Mesendoderm (in vitro differentiated cells): ENCODE results near the gene FGL2. TPM values are rescaled to one million over a fixed set of nuclear protein-coding genes. Genes with fewer than 3 reads are reported as not detected.

Experiments
- DNase-seq: peaks from one replicate; pipeline ENCODE4 v3.0.0; 2013
- H2AK5ac ChIP-seq: 2 replicates; pipeline ENCODE4 v1.6.1; 2013; ENCODE audit warnings: low read length, inconsistent platforms
- H2BK120ac ChIP-seq: 2 replicates; pipeline ENCODE4 v1.6.1; 2013; ENCODE audit warnings: low read depth, mild to moderate bottlenecking, low read length, moderate library complexity, mixed read lengths
- H2BK15ac ChIP-seq: replicated peaks from 2 replicates; pipeline ENCODE4 v1.6.1; 2013; ENCODE audit warnings: low read depth, mild to moderate bottlenecking, moderate library complexity
- H2BK5ac ChIP-seq: 2 replicates; pipeline ENCODE4 v1.6.1; 2013; ENCODE audit warnings: low read length, inconsistent platforms
- H3K18ac ChIP-seq: 2 replicates; pipeline ENCODE4 v1.6.1; 2013; ENCODE audit warnings: mild to moderate bottlenecking, low read length, mixed read lengths
- H3K23ac ChIP-seq: one replicate; pipeline ENCODE4 v1.6.1; 2013; ENCODE audit warnings: low read length
- H3K27ac ChIP-seq: 2 replicates; pipeline ENCODE4 v1.5.1; 2013; ENCODE audit warnings: low read depth, mild to moderate bottlenecking, inconsistent platforms, low read length, moderate library complexity
- H3K27me3 ChIP-seq: 2 replicates; pipeline ENCODE4 v1.6.1; 2013; ENCODE audit warnings: low read length, control low read depth, mild to moderate bottlenecking, inconsistent platforms; ENCODE audit not compliant: insufficient read depth, poor library complexity
- H3K36me3 ChIP-seq: 2 replicates; pipeline ENCODE4 v1.6.1; 2013; ENCODE audit warnings: low read length, inconsistent platforms; ENCODE audit not compliant: control insufficient read depth, insufficient read depth
- H3K4ac ChIP-seq: one replicate; pipeline ENCODE4 v1.6.1; 2013; ENCODE audit warnings: low read depth, mild to moderate bottlenecking, low read length, moderate library complexity
- H3K4me1 ChIP-seq: 2 replicates; pipeline ENCODE4 v1.6.1; 2013; ENCODE audit warnings: low read depth, low read length, inconsistent platforms; ENCODE audit not compliant: control insufficient read depth
- H3K4me2 ChIP-seq: 2 replicates; pipeline ENCODE4 v1.6.1; 2013; ENCODE audit warnings: low read length
- H3K4me3 ChIP-seq: 2 replicates; pipeline ENCODE4 v1.5.1; 2013; ENCODE audit warnings: mild to moderate bottlenecking, low read length
- H3K56ac ChIP-seq: one replicate; pipeline ENCODE4 v1.6.1; 2013; ENCODE audit warnings: low read length
- H3K79me1 ChIP-seq: 2 replicates; pipeline ENCODE4 v1.6.1; 2013; ENCODE audit warnings: low read length, inconsistent platforms
- H3K79me2 ChIP-seq: 2 replicates; pipeline ENCODE4 v1.6.1; 2013; ENCODE audit warnings: mild to moderate bottlenecking, low read length; ENCODE audit not compliant: control insufficient read depth, insufficient read depth
- H3K9ac ChIP-seq: 2 replicates; pipeline ENCODE4 v1.6.1; 2013; ENCODE audit warnings: low read length, inconsistent platforms
- H4K5ac ChIP-seq: one replicate; pipeline ENCODE4 v1.6.1; 2013; ENCODE audit warnings: low read length
- H4K8ac ChIP-seq: one replicate; pipeline ENCODE4 v1.6.1; 2013; ENCODE audit warnings: low read depth, mild to moderate bottlenecking, control low read depth, low read length, moderate library complexity
- WGBS: extraction: QIAGEN DNeasy Blood & Tissue Kit; methylation state at CpG from one replicate; pipeline ENCODE4 v1.1.7; 2013; ENCODE audit warnings: low lambda C conversion rate, missing lambda C conversion rate; ENCODE audit not compliant: insufficient coverage; ENCODE audit errors: extremely low coverage; 5-methylcytosine and 5-hydroxymethylcytosine counted together
- polyA plus RNA-seq, 2 experiments: library from polyadenylated mRNA; stranded (reverse); fragments of 200-250 nt; gene quantifications; one replicate each; pipeline ENCODE4 v1.2.3, GENCODE V29; 2013

Gene FGL2, protein sequence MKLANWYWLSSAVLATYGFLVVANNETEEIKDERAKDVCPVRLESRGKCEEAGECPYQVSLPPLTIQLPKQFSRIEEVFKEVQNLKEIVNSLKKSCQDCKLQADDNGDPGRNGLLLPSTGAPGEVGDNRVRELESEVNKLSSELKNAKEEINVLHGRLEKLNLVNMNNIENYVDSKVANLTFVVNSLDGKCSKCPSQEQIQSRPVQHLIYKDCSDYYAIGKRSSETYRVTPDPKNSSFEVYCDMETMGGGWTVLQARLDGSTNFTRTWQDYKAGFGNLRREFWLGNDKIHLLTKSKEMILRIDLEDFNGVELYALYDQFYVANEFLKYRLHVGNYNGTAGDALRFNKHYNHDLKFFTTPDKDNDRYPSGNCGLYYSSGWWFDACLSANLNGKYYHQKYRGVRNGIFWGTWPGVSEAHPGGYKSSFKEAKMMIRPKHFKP
- 0.01 TPM for polyA plus RNA-seq (2013, experiment 1 of 2)
- 0.01 TPM for polyA plus RNA-seq (2013, experiment 2 of 2)

DNA sequence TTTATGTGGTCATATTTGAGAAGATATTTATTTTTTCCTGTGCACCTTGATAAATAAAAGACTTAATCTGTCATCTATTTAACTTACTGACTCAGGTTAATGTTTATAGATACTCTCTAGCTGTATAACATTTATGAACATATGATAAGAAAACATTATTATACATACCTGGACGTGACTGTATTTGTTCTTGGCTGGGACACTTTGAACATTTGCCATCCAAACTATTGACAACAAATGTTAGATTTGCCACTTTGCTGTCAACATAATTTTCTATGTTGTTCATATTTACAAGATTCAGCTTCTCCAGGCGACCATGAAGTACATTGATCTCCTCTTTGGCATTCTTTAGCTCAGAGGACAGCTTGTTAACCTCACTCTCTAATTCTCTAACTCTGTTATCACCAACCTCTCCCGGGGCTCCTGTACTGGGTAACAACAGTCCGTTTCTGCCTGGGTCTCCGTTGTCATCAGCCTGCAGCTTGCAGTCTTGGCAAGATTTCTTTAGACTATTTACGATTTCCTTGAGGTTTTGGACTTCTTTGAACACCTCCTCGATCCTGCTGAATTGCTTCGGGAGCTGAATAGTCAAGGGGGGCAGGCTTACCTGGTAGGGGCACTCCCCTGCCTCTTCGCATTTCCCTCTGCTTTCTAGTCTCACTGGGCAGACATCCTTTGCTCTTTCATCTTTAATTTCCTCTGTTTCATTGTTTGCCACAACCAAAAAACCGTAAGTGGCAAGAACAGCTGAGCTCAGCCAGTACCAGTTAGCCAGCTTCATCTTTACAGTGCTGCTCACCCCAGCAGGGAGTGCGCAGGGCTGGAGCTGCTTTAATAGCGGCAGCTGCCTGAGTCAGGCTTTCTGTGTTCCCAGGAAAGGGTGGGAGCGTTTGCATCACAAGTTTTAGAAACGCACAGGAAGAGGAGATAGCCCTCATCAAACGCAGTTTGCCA, at the start of gene FGL2:
FGL2 (minus strand) TSS at position 807 of the 954 bp plus-strand sequence; CDS start at position 781, 26 bp downstream.
- H4K8ac ChIP-seq, result no peak within 1 kb of the TSS
- no peak within 1 kb of the TSS for H3K27ac ChIP-seq
- no peak within 1 kb of the TSS for H2AK5ac ChIP-seq
- H3K4me3 ChIP-seq, result no peak within 1 kb of the TSS
- no peak within 1 kb of the TSS for H3K18ac ChIP-seq
- no peak within 1 kb of the TSS for H4K5ac ChIP-seq
- DNase-seq, result peak; percentile 40
- H3K9ac ChIP-seq, result no peak within 1 kb of the TSS
- no peaks in the 10 kb centered on the region for H3K79me1 ChIP-seq
- H2BK5ac ChIP-seq, result no peak within 1 kb of the TSS
- peak within 1 kb of the TSS; percentile 43 for H3K4me2 ChIP-seq
- no peak within 1 kb of the TSS for H2BK120ac ChIP-seq
- no peak within 1 kb of the TSS for H3K4ac ChIP-seq
- H3K4me1 ChIP-seq, result no peaks in the 10 kb centered on the region
- no CpG with 5 or more reads among the region's 15 CpGs for WGBS
- no peaks in the 10 kb centered on the region for H3K79me2 ChIP-seq
- H3K56ac ChIP-seq, result no peak within 1 kb of the TSS
- H2BK15ac ChIP-seq, result no peak within 1 kb of the TSS
- no peaks in the 10 kb centered on the region for H3K36me3 ChIP-seq
- no peaks in the 10 kb centered on the region for H3K27me3 ChIP-seq
- H3K23ac ChIP-seq, result no peak within 1 kb of the TSS

DNA sequence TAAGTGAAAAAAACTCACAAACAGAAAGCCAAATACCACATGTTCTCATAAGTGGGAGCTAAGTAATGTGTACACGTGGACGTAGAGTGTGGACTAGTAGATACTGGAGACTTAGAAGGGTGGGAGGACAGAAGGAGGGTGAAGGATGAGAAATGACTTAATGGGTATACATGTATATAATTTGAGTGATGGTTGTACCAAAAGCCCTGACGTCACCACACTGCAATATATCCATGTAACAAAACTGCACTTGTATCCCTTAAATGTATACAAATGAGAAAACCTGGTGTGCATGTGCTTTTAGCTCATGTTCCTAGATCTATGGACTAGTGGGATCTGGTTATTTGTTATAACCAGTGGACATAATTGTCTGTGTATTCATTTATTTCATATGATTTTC, 48.5 kb upstream of the FGL2 start:
- no peak for DNase-seq
- no CpG with 5 or more reads among the region's 3 CpGs for WGBS
- no peaks in the 10 kb centered on the region for H3K4me1 ChIP-seq
- no peak overlapping the region for H3K9ac ChIP-seq
- no peaks in the 10 kb centered on the region for H3K36me3 ChIP-seq
- no peaks in the 10 kb centered on the region for H3K79me1 ChIP-seq
- H3K23ac ChIP-seq, result no peak overlapping the region
- H3K79me2 ChIP-seq, result no peaks in the 10 kb centered on the region
- H4K8ac ChIP-seq, result no peak overlapping the region
- H3K4me2 ChIP-seq, result no peak overlapping the region
- H3K27ac ChIP-seq, result no peak overlapping the region
- H3K27me3 ChIP-seq, result no peaks in the 10 kb centered on the region
- no peak overlapping the region for H4K5ac ChIP-seq
- H2BK15ac ChIP-seq, result no peak overlapping the region
- H3K4ac ChIP-seq, result no peak overlapping the region
- H3K18ac ChIP-seq, result no peak overlapping the region
- H2AK5ac ChIP-seq, result no peak overlapping the region
- H3K56ac ChIP-seq, result no peak overlapping the region
- no peak overlapping the region for H2BK120ac ChIP-seq
- no peak overlapping the region for H3K4me3 ChIP-seq
- H2BK5ac ChIP-seq, result no peak overlapping the region

DNA sequence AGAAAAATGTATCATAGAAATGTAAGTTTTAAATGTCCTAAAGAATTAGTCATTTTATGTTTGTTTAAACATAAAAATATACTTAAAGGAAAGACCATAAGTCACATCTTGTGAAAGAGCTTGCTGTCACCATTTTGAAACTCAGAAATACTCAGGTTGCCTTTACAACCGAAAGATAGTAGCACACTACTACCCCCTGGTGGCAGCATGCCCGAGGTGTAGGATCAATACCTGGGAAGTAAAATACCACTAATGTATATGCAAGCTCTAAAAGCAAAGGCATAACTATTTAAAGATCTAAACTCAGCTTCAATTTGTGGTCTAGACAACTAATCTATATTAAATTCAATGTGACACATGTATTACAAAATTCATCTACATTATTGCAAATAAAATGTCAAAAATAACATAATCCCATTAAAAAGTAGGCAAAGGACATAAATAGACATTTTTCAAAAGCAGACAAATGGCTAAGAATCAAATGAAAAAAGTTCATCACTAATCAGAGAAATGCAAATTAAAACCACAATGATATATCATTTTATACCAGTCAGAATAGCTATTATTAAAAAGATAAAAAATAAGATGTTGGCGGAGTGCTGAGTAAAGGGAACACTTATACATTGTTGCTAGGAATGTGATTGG, 47.7 kb upstream of the FGL2 start:
- Histone ChIP-seq H2BK15ac (no peak overlapping the region), H3K56ac (no peak overlapping the region), H3K79me2 (no peaks in the 10 kb centered on the region), H3K79me1 (no peaks in the 10 kb centered on the region), H3K4me1 (no peaks in the 10 kb centered on the region), H3K4me3 (no peak overlapping the region), H3K27ac (no peak overlapping the region), H3K36me3 (no peaks in the 10 kb centered on the region), H4K8ac (no peak overlapping the region), H3K9ac (no peak overlapping the region), H2AK5ac (no peak overlapping the region), H3K4ac (no peak overlapping the region), H3K27me3 (no peaks in the 10 kb centered on the region), H2BK5ac (no peak overlapping the region), H2BK120ac (no peak overlapping the region), H3K18ac (no peak overlapping the region), H3K23ac (no peak overlapping the region), H3K4me2 (no peak overlapping the region), H4K5ac (no peak overlapping the region)
- DNase-seq, result peak; percentile 82
- no CpG with 5 or more reads among the region's 3 CpGs for whole genome bisulfite sequencing

DNA sequence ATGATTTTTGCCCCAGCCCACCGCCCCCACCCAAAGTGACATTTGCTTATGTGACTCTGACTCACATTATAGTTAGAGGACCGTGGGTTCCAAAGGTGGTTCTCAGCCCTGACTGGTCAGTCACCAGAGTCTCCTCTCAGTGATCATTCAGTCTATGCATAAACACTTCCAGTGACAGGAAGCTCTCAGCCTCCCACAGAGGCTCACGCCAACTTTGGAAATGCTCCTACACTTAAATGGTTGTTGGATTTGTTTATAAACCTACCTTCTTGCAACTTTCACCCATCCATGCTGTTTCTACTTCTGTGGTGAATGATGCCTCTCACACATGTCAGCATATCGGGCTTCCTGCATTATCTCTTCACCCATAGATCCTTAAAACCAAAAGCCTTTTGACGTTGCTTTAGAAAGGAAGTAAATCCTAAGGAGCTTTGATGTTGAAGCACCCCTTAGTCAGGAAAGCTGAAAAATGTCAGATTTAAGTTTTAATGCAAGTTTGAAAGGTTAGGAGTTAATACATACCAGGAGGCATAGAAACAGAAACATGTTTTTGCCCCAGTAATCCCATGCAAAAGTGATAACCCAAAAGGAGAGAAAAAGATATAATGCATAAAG, 46.5 kb upstream of the FGL2 start:
- Histone ChIP-seq H3K4me1 (no peaks in the 10 kb centered on the region), H3K4me3 (no peak overlapping the region), H4K8ac (no peak overlapping the region), H4K5ac (no peak overlapping the region), H3K4me2 (no peak overlapping the region), H3K4ac (no peak overlapping the region), H2AK5ac (no peak overlapping the region), H3K9ac (no peak overlapping the region), H2BK5ac (no peak overlapping the region), H2BK15ac (no peak overlapping the region), H3K23ac (no peak overlapping the region), H3K18ac (no peak overlapping the region), H3K27me3 (no peaks in the 10 kb centered on the region), H3K79me1 (no peaks in the 10 kb centered on the region), H3K27ac (no peak overlapping the region), H3K56ac (no peak overlapping the region), H2BK120ac (no peak overlapping the region), H3K36me3 (no peaks in the 10 kb centered on the region), H3K79me2 (no peaks in the 10 kb centered on the region)
- DNase-seq, result no peak
- WGBS, result no CpG with 5 or more reads among the region's 5 CpGs

- no peak overlapping the region for H2BK5ac ChIP-seq
- H3K36me3 ChIP-seq, result no peaks in the 10 kb centered on the region
- no peak overlapping the region for H2BK120ac ChIP-seq
- H3K27me3 ChIP-seq, result no peaks in the 10 kb centered on the region
- peak overlapping the region; percentile 22 for H3K56ac ChIP-seq
- no peak overlapping the region for H2BK15ac ChIP-seq
- H3K18ac ChIP-seq, result no peak overlapping the region
- no peaks in the 10 kb centered on the region for H3K4me1 ChIP-seq
- H3K9ac ChIP-seq, result no peak overlapping the region
- H3K79me1 ChIP-seq, result no peaks in the 10 kb centered on the region
- no peak overlapping the region for H3K27ac ChIP-seq
- no peak overlapping the region for H2AK5ac ChIP-seq
- H3K23ac ChIP-seq, result peak overlapping the region; percentile 61
- H3K4ac ChIP-seq, result no peak overlapping the region
- no peak overlapping the region for H4K5ac ChIP-seq
- no peak overlapping the region for H4K8ac ChIP-seq
- no peak overlapping the region for H3K4me3 ChIP-seq
- DNase-seq, result no peak
- H3K4me2 ChIP-seq, result no peak overlapping the region
- no CpG with 5 or more reads among the region's 7 CpGs for WGBS
- no peaks in the 10 kb centered on the region for H3K79me2 ChIP-seq
These were observed 45.6 kb upstream of the FGL2 start for GRCh38 chr7:77245015-77245755.
